Activated CD4-positive, alpha-beta T cell treated with anti-CD3 and anti-CD28 coated beads, Interleukin-2, amount 10 ng/mL, durations not matched to agents 7 days and 5 days (primary cell): ENCODE measurements around the gene NFKBIA. TPM values are rescaled to one million over a fixed set of nuclear protein-coding genes. Genes with fewer than 3 reads are reported as not detected.

Experiments used
- CTCF ChIA-PET: fragments of 350-600 bp; sonication (Branson Sonifier 250); formaldehyde crosslinking; loops from one replicate; lab custom pipeline; 2021; ENCODE audit warnings: antibody characterized with exemption; lab: Charles Lee
- POLR2A ChIA-PET: fragments of 350-600 bp; sonication (Branson Sonifier 250); formaldehyde crosslinking; loops from one replicate; lab custom pipeline; 2021; ENCODE audit warnings: antibody characterized with exemption; lab: Charles Lee
- DNase-seq: peaks from one replicate; pipeline ENCODE4 v3.0.0-alpha.2; 2020
- H3K27ac Mint-ChIP-seq: one replicate; pipeline ENCODE4 v1.8.0; 2021; ENCODE audit warnings: mild to moderate bottlenecking, moderate library complexity, mixed read lengths
- H3K27me3 Mint-ChIP-seq: one replicate; pipeline ENCODE4 v1.8.0; 2021; ENCODE audit warnings: mixed read lengths
- H3K36me3 Mint-ChIP-seq: one replicate; pipeline ENCODE4 v1.8.0; 2021; ENCODE audit warnings: low read depth, mixed read lengths
- H3K4me1 Mint-ChIP-seq: one replicate; pipeline ENCODE4 v1.8.0; 2021; ENCODE audit warnings: mixed read lengths
- H3K4me3 Mint-ChIP-seq: one replicate; pipeline ENCODE4 v1.8.0; 2021; ENCODE audit warnings: mild to moderate bottlenecking, moderate library complexity, mixed read lengths
- H3K9me3 Mint-ChIP-seq: one replicate; pipeline ENCODE4 v1.8.0; 2021; ENCODE audit warnings: mixed read lengths
- total RNA-seq, 2 experiments: library from RNA; stranded (reverse); gene quantifications; one replicate each; pipeline ENCODE4 v1.2.3, GENCODE V29; 2021

The NFKBIA gene
- total RNA-seq, 2 experiments from 2014 or later: 60.1 to 61.7 TPM

GRCh38 chr14:35406506-35407305 lies 2.2 kb upstream of the NFKBIA start:
- Mint-ChIP-seq H3K4me3 (no peak overlapping the region), H3K27ac (no peak overlapping the region), H3K4me1 (peaks cover 42% of the 10 kb centered on the region), H3K27me3 (no peaks in the 10 kb centered on the region), H3K36me3 (peaks cover 20% of the 10 kb centered on the region), H3K9me3 (no peaks in the 10 kb centered on the region)
- POLR2A ChIA-PET: interaction anchor here (0.5 kb wide), 1 partner anchor 147 kb away, joined by 4 read pairs; no protein-coding TSS in a partner anchor
- DNase-seq: no peak
- CTCF ChIA-PET: interaction anchor here (0.8 to 4.5 kb wide), 5 partner anchors 9 to 196 kb away, joined by 3 to 42 read pairs (median 5); no protein-coding TSS in a partner anchor

DNA sequence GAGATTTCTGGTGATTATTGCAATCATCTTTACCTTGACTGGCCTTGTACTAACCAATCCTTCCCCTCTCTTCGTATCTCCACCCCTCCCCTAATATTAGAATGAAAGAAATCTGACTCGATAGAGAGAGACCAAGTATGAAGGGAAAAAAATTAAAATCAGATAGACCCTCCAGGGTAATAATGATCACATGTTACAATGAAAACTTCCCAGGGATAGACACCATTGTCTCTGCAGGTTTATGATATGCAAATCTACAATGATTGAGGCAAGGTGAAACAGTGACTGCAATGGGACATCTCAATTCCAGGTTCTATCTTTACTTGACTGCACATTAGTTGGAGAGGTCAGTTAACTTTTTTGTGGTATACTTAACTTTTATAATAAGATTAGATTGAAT lies 1.5 kb upstream of the NFKBIA start:
- no peak for DNase-seq
- Mint-ChIP-seq H3K36me3 (peaks cover 27% of the 10 kb centered on the region), H3K27ac (peak overlapping the region; percentile 65), H3K9me3 (no peaks in the 10 kb centered on the region), H3K27me3 (no peaks in the 10 kb centered on the region), H3K4me3 (peak overlapping the region; percentile 88), H3K4me1 (peaks cover 49% of the 10 kb centered on the region)
- ChIA-PET POLR2A (interaction anchor here (0.5 kb wide), 1 partner anchor 146 kb away, joined by 4 read pairs; no protein-coding TSS in a partner anchor), CTCF (interaction anchor here (1.0 to 4.5 kb wide), 6 partner anchors 10 to 267 kb away, joined by 3 to 42 read pairs (median 4); no protein-coding TSS in a partner anchor)

- Mint-ChIP-seq H3K27ac (peak overlapping the region; percentile 98), H3K9me3 (no peaks in the 10 kb centered on the region), H3K36me3 (peaks cover 33% of the 10 kb centered on the region), H3K4me1 (peaks cover 55% of the 10 kb centered on the region), H3K27me3 (no peaks in the 10 kb centered on the region), H3K4me3 (peak overlapping the region; percentile 88)
- no peak for DNase-seq
- CTCF ChIA-PET: interaction anchor here (0.9 to 4.5 kb wide), 21 partner anchors 10 to 417 kb away, joined by 3 to 42 read pairs (median 4); partner anchors contain the start of genes PPP2R3C, PRORP and PSMA6
- POLR2A ChIA-PET: interaction anchor here (0.5 to 1.9 kb wide), 12 partner anchors 11 to 424 kb away, joined by 3 to 21 read pairs (median 4); partner anchors contain the start of genes PPP2R3C and PSMA6
Measured at GRCh38 chr14:35405304-35405996, 901 bp upstream of the NFKBIA start.

GRCh38 chr14:35403603-35404448 lies 723 bp downstream of the NFKBIA start:
- Mint-ChIP-seq H3K9me3 (no peaks in the 10 kb centered on the region), H3K27me3 (no peaks in the 10 kb centered on the region), H3K27ac (peak overlapping the region; percentile 98), H3K4me3 (peak overlapping the region; percentile 88), H3K4me1 (peaks cover 59% of the 10 kb centered on the region), H3K36me3 (peaks cover 42% of the 10 kb centered on the region)
- peak; percentile 90 for DNase-seq
- CTCF ChIA-PET: interaction anchor here (0.5 to 4.5 kb wide), 35 partner anchors 9 to 531 kb away, joined by 3 to 42 read pairs (median 4); partner anchors contain the start of genes FAM177A1, PPP2R3C, PRORP and PSMA6
- POLR2A ChIA-PET: interaction anchor here (0.5 to 1.9 kb wide), 8 partner anchors 12 to 422 kb away, joined by 3 to 21 read pairs (median 3); partner anchors contain the start of gene PSMA6

- ChIA-PET CTCF (interaction anchor here (1.0 to 4.5 kb wide), 21 partner anchors 10 to 530 kb away, joined by 3 to 42 read pairs (median 4); partner anchors contain the start of genes PPP2R3C, PRORP and PSMA6), POLR2A (interaction anchor here (0.6 to 1.9 kb wide), 6 partner anchors 13 to 111 kb away, joined by 3 to 21 read pairs (median 4); partner anchors contain the start of gene PSMA6)
- Mint-ChIP-seq H3K36me3 (peaks cover 42% of the 10 kb centered on the region), H3K9me3 (no peaks in the 10 kb centered on the region), H3K27me3 (no peaks in the 10 kb centered on the region), H3K4me1 (peaks cover 62% of the 10 kb centered on the region), H3K27ac (peak overlapping the region; percentile 86), H3K4me3 (peak overlapping the region; percentile 82)
- DNase-seq: peak; percentile 44
Measured at GRCh38 chr14:35403114-35403602, 1.4 kb downstream of the NFKBIA start.

DNA sequence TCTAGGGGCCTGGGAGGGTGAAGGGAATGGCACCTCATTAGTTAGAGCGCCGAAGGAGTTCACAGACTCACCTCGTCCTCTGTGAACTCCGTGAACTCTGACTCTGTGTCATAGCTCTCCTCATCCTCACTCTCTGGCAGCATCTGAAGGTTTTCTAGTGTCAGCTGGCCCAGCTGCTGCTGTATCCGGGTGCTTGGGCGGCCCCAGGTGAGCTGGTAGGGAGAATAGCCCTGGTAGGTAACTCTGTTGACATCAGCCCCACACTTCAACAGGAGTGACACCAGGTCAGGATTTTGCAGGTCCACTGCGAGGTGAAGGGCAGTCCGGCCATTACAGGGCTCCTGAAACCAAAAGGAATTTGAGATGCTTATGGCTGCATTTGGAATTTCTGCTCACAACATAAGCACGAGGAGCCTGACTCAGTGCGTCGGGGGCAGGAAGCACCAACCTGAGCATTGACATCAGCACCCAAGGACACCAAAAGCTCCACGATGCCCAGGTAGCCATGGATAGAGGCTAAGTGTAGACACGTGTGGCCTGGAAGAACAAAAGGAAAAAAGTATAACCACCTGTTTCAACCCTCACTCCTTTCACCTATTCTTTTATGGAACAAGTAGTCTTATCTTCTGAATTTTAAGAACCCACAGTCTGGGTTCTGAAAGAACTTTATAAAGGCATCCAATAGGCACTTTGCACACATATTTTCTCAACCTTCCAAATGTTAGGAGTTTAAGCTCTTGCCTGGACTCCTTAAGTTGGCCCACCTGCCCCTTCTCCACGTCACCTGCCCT lies 2.0 kb downstream of the NFKBIA start:
- peak; percentile 52 for DNase-seq
- Mint-ChIP-seq H3K27ac (peak overlapping the region; percentile 86), H3K4me1 (peaks cover 66% of the 10 kb centered on the region), H3K27me3 (no peaks in the 10 kb centered on the region), H3K4me3 (peak overlapping the region; percentile 82), H3K36me3 (peaks cover 42% of the 10 kb centered on the region), H3K9me3 (no peaks in the 10 kb centered on the region)
- POLR2A ChIA-PET: interaction anchor here (0.6 to 1.5 kb wide), 4 partner anchors 14 to 110 kb away, joined by 4 to 11 read pairs (median 5); partner anchors contain the start of gene PSMA6
- CTCF ChIA-PET: interaction anchor here (1.1 to 4.5 kb wide), 10 partner anchors 13 to 280 kb away, joined by 3 to 42 read pairs (median 5); partner anchors contain the start of genes PPP2R3C and PRORP

GRCh38 chr14:35401422-35402265 lies 2.9 kb downstream of the NFKBIA start:
- DNase-seq: no peak
- peaks cover 61% of the 10 kb centered on the region for H3K4me1 Mint-ChIP-seq
- peak overlapping the region; percentile 82 for H3K4me3 Mint-ChIP-seq
- CTCF ChIA-PET: interaction anchor here (1.4 to 2.1 kb wide), 4 partner anchors 34 to 116 kb away, joined by 3 to 11 read pairs (median 4); no protein-coding TSS in a partner anchor
- no peaks in the 10 kb centered on the region for H3K9me3 Mint-ChIP-seq
- peak overlapping the region; percentile 86 for H3K27ac Mint-ChIP-seq
- POLR2A ChIA-PET: interaction anchor here (1.1 kb wide), 2 partner anchors 68 to 110 kb away, joined by 4 to 6 read pairs; partner anchors contain the start of gene PSMA6
- H3K27me3 Mint-ChIP-seq: no peaks in the 10 kb centered on the region
- H3K36me3 Mint-ChIP-seq: peaks cover 42% of the 10 kb centered on the region

DNA sequence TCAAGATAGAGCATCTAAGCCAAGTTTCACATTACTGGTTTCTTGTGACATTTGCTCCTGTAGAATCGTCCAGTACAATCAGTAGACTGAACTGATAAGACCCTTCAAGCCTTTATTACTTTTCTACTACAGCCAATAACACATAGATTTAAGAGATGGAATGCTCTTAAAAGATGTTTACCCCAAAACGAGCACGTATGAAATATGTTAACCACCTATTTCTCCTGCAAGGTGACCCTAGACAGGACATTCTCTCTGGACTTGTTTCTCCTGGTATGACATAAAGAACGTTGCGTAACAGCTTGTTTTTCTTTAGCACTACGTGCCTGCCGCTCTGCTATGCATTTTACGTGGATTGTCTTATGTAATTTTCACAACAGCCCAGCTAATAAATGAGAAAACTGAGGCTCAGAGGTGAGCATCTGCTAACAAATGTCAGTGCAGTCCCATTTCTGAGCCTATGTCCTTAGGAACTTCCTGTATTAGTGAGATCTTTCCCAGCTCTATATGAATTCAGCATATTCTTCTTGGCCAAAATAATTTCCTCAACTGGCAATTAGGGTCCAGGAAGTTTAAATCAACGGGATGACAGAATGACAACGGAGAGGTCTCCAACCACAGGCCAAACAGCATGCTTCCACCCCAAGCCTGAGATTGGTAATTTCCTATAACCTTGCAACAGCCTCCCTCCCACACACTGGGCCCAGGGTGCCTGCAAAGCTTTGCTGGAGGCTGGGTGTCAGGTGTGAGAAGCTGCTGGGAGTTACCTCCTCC lies 3.7 kb downstream of the NFKBIA start:
- Mint-ChIP-seq H3K4me1 (peaks cover 53% of the 10 kb centered on the region), H3K27me3 (no peaks in the 10 kb centered on the region), H3K27ac (peak overlapping the region; percentile 58), H3K9me3 (no peaks in the 10 kb centered on the region), H3K4me3 (peak overlapping the region; percentile 82), H3K36me3 (peaks cover 42% of the 10 kb centered on the region)
- ChIA-PET POLR2A (interaction anchor here (0.6 kb wide), 1 partner anchor 289 kb away, joined by 4 read pairs; no protein-coding TSS in a partner anchor), CTCF (interaction anchor here (1.2 kb wide), 1 partner anchor 36 kb away, joined by 3 read pairs; no protein-coding TSS in a partner anchor)
- DNase-seq: no peak

GRCh38 chr14:35399083-35399937 lies 5.2 kb downstream of the NFKBIA start:
- H3K27ac Mint-ChIP-seq: no peak overlapping the region
- DNase-seq: no peak
- peaks cover 45% of the 10 kb centered on the region for H3K4me1 Mint-ChIP-seq
- H3K4me3 Mint-ChIP-seq: no peak overlapping the region
- POLR2A ChIA-PET: interaction anchor here (0.5 to 0.8 kb wide), 3 partner anchors 32 to 73 kb away, joined by 3 to 5 read pairs (median 4); no protein-coding TSS in a partner anchor
- peaks cover 42% of the 10 kb centered on the region for H3K36me3 Mint-ChIP-seq
- no peaks in the 10 kb centered on the region for H3K27me3 Mint-ChIP-seq
- H3K9me3 Mint-ChIP-seq: no peaks in the 10 kb centered on the region
- CTCF ChIA-PET: interaction anchor here (1.0 kb wide), 1 partner anchor 9 kb away, joined by 4 read pairs; no protein-coding TSS in a partner anchor
